Nephron (organoid): ENCODE data around the gene NECTIN2.
A peak's percentile ranks its signal among the peaks of the same experiment; 100 is the strongest.
"Not testable (repeated sequence)": the region's sequence is repeated elsewhere in the genome, so short reads cannot be mapped to it uniquely, and the experiment has no call there.

ENCODE experiments used
- H3K27ac Mint-ChIP-seq, 3 experiments: 2 replicates each; pipeline ENCODE4 v1.8.0; 2020; ENCODE audit warnings: mixed read lengths in 3 of 3, mild to moderate bottlenecking in 2 of 3, moderate library complexity in 1 of 3
- H3K27me3 Mint-ChIP-seq: 2 replicates; pipeline ENCODE4 v1.8.0; 2021; ENCODE audit warnings: low read depth, mild to moderate bottlenecking, moderate library complexity, mixed read lengths
- H3K36me3 Mint-ChIP-seq: 2 replicates; pipeline ENCODE4 v1.8.0; 2020; ENCODE audit warnings: low read depth, mixed read lengths
- H3K4me1 Mint-ChIP-seq: 2 replicates; pipeline ENCODE4 v1.8.0; 2020; ENCODE audit warnings: mixed read lengths
- H3K4me3 Mint-ChIP-seq, 3 experiments: 2 replicates each; pipeline ENCODE4 v1.8.0; 2020; ENCODE audit warnings: mild to moderate bottlenecking in 3 of 3, mixed read lengths in 3 of 3, moderate library complexity in 2 of 3
- H3K9me3 Mint-ChIP-seq: 2 replicates; pipeline ENCODE4 v1.8.0; 2020; ENCODE audit warnings: mixed read lengths
- CTCF ChIP-seq, 3 experiments: fragments of 200-600 bp; sonication (generic); IDR thresholded peaks; one replicate each; pipeline ENCODE4 v1.5.0; 2021; ENCODE audit warnings: antibody characterized with exemption in 3 of 3; ENCODE audit not compliant: unreplicated experiment in 3 of 3

The NECTIN2 gene

DNA sequence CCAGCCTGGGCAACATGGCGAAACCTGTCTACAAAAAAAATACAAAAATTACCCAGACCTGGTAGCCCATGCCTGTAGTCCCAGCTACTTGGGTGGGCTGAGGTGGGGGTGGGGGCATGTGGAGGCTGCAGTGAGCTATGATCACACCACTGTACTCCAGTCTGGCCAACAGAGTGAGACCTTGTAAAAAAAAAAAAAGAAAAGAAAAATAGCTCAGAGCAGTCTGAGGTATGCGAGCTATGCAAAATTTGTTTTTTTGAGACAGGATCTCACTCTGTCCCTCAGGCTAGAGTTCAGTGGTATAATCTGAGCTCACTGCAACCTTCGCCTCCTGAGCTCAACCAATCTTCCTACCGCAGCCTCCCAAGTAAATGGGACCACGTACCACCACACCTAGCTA is 37.8 kb downstream of the NECTIN2 start:
- no peak overlapping the region for H3K4me3 Mint-ChIP-seq
- peak overlapping the region in 2 of 3 experiments; percentile 46 to 62 for H3K27ac Mint-ChIP-seq
- H3K36me3 Mint-ChIP-seq, result peaks cover 45% of the 10 kb centered on the region
- no peaks in the 10 kb centered on the region for H3K4me1 Mint-ChIP-seq
- no peaks in the 10 kb centered on the region for H3K9me3 Mint-ChIP-seq
- H3K27me3 Mint-ChIP-seq, result no peaks in the 10 kb centered on the region
- TF ChIP-seq CTCF (IDR thresholded peaks at IDR 0.05; ENCODE audit: unreplicated experiment in 3 of 3), result no peak

- no peaks in the 10 kb centered on the region for H3K27me3 Mint-ChIP-seq
These were observed 38.5 kb downstream of the NECTIN2 start for GRCh38 chr19:44884566-44884965.

GRCh38 chr19:44886141-44886540 is 40.0 kb downstream of the NECTIN2 start:
- Mint-ChIP-seq H3K9me3 (no peaks in the 10 kb centered on the region), H3K4me1 (peaks cover 5% of the 10 kb centered on the region), H3K27me3 (no peaks in the 10 kb centered on the region), H3K27ac (no peak overlapping the region), H3K36me3 (peaks cover 48% of the 10 kb centered on the region), H3K4me3 (no peak overlapping the region)
- no peak for TF ChIP-seq CTCF (IDR thresholded peaks at IDR 0.05; ENCODE audit: unreplicated experiment in 3 of 3)

More at GRCh38 chr19:44884566-44884965, 38.5 kb downstream of the NECTIN2 start:
- peak overlapping the region in 2 of 3 experiments; percentile 46 to 62 for H3K27ac Mint-ChIP-seq
- H3K4me3 Mint-ChIP-seq, result no peak overlapping the region
- no peaks in the 10 kb centered on the region for H3K9me3 Mint-ChIP-seq
- TF ChIP-seq CTCF (IDR thresholded peaks at IDR 0.05; ENCODE audit: unreplicated experiment in 3 of 3), result no peak
- H3K4me1 Mint-ChIP-seq, result no peaks in the 10 kb centered on the region
- peaks cover 48% of the 10 kb centered on the region for H3K36me3 Mint-ChIP-seq

DNA sequence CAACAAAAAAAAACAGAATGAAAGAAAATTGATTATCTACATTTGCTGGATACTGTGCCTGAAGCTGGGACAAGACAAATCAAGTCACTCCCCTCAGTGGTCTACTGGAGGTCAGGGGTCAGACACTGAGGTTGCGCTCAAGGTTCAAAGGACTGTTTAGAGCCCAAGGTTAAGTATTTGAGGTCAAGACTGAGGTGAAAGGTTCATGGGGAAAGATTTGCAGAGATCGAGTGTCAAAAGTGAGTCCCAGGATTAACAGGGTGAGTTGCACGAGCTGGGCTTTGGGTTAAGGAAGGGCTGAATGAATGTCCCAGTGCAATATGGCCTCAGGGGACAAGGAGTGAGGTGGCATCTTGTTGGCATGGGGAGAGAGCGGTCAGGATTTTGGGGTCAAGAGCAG is 41.6 kb downstream of the NECTIN2 start:
- no peak for TF ChIP-seq CTCF (IDR thresholded peaks at IDR 0.05; ENCODE audit: unreplicated experiment in 3 of 3)
- Mint-ChIP-seq H3K9me3 (no peaks in the 10 kb centered on the region), H3K36me3 (peaks cover 53% of the 10 kb centered on the region), H3K27ac (no peak overlapping the region), H3K4me1 (peaks cover 17% of the 10 kb centered on the region), H3K4me3 (peak overlapping the region in 2 of 3 experiments; percentile 1 to 2), H3K27me3 (no peaks in the 10 kb centered on the region)

GRCh38 chr19:44888335-44888734 is 42.2 kb downstream of the NECTIN2 start:
- H3K27me3 Mint-ChIP-seq, H3K27ac Mint-ChIP-seq, H3K9me3 Mint-ChIP-seq: not testable (repeated sequence)
- Mint-ChIP-seq H3K4me3 (peak overlapping the region in 2 of 3 experiments; percentile 6 to 38), H3K36me3 (peaks cover 58% of the 10 kb centered on the region), H3K4me1 (peaks cover 20% of the 10 kb centered on the region)

DNA sequence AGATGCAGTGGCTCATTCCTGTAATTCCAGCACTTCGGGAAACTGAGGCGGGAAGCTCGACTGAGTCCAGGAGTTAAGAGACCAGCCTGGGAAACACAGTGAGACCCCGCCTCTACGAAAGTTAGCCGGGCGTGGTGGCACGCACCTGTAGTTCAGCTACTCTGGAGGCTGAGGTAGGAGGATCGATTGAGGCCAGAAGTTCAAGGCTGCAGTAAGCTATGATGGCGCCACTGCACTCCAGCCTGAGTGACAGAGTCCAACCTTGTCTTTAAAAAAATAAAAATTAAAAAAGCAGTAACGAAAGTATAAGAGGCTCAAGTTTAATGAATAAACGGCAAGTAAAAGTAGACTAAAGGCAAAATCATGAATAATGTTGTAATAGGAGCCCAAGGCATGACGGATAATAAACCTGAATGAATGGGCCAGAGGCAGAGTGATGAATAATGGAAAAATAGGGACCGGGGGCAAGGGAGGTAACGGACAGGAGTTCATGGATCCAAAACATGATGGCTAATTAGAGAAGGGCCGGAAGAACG is 43.8 kb downstream of the NECTIN2 start:
- no peaks in the 10 kb centered on the region for H3K27me3 Mint-ChIP-seq
- no peaks in the 10 kb centered on the region for H3K9me3 Mint-ChIP-seq
- H3K4me3 Mint-ChIP-seq, result peak overlapping the region; percentile 84 to 87 (median 87)
- peak overlapping the region; percentile 81 to 95 (median 92) for H3K27ac Mint-ChIP-seq
- peaks cover 59% of the 10 kb centered on the region for H3K36me3 Mint-ChIP-seq
- no peak for TF ChIP-seq CTCF (IDR thresholded peaks at IDR 0.05; ENCODE audit: unreplicated experiment in 3 of 3)
- H3K4me1 Mint-ChIP-seq, result peaks cover 20% of the 10 kb centered on the region
